Measurements from ENCODE around the gene COTL1.

DNA sequence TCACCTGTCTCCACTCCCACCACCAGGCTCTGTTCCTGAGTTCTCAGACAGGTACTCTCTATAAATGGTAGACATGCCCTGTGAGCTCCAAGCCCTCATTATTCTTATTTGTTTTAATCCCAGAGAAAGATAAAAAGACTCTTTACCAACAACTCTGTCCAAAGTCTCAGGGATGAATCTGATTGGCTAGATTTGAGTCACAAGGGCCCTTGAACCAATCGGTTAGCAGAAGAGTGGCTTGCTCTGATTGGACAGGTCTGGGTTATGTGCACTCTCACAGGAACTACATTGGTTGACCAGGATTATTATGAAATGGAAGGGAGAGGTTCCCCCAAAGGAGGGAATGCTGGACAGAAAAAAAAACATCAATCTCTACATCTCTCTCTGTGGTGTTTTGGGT, 7.5 kb downstream of the COTL1 start:
- TF ChIP-seq, protein P1, sequence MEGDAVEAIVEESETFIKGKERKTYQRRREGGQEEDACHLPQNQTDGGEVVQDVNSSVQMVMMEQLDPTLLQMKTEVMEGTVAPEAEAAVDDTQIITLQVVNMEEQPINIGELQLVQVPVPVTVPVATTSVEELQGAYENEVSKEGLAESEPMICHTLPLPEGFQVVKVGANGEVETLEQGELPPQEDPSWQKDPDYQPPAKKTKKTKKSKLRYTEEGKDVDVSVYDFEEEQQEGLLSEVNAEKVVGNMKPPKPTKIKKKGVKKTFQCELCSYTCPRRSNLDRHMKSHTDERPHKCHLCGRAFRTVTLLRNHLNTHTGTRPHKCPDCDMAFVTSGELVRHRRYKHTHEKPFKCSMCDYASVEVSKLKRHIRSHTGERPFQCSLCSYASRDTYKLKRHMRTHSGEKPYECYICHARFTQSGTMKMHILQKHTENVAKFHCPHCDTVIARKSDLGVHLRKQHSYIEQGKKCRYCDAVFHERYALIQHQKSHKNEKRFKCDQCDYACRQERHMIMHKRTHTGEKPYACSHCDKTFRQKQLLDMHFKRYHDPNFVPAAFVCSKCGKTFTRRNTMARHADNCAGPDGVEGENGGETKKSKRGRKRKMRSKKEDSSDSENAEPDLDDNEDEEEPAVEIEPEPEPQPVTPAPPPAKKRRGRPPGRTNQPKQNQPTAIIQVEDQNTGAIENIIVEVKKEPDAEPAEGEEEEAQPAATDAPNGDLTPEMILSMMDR (IDR thresholded peaks at IDR 0.05) = no peak
- TF ChIP-seq POLR2A (IDR thresholded peaks at IDR 0.05) = no peak

Measured in ovary (tissue), 3 donors.